Left lung (tissue), 10 donors: ENCODE results near the gene PRTFDC1. TPM values are rescaled to one million over a fixed set of nuclear protein-coding genes. Genes with fewer than 3 reads are reported as not detected.
"Not testable (repeated sequence)": the region's sequence is repeated elsewhere in the genome, so short reads cannot be mapped to it uniquely, and the experiment has no call there.

Experiments
- ATAC-seq: fragments of 200-7000 bp; cut with Tn5 transposase; one replicate; pipeline ENCODE4 v1.9.1; 2020; ENCODE audit warnings: moderate library complexity
- DNase-seq, 4 donors: peaks; one replicate each; pipeline ENCODE4 v3.0.0-alpha.2; 2013 to 2020
- H3K27ac ChIP-seq, 2 donors: fragments of 200-600 bp; sonication (generic) in 1 of 2; one replicate each; pipeline versions ENCODE4 v1.5.0 to v1.8.0; 2020 to 2021
- H3K27me3 ChIP-seq, 2 donors: fragments of 200-600 bp; sonication (generic) in 1 of 2; one replicate each; pipeline versions ENCODE4 v1.5.0 to v1.8.0; 2020 to 2021
- H3K36me3 ChIP-seq, 2 donors: fragments of 200-600 bp; sonication (generic) in 1 of 2; one replicate each; pipeline versions ENCODE4 v1.5.0 to v1.8.0; 2020 to 2021
- H3K4me1 ChIP-seq, 2 donors: fragments of 200-600 bp; one replicate each; pipeline ENCODE4 v1.8.0; 2021
- H3K4me3 ChIP-seq, 2 donors: fragments of 200-600 bp; sonication (generic) in 1 of 2; one replicate each; pipeline versions ENCODE4 v1.5.0 to v1.8.0; 2020 to 2021; ENCODE audit warnings: mild to moderate bottlenecking in 1 of 2
- H3K9me3 ChIP-seq, 2 donors: fragments of 200-600 bp; sonication (generic) in 1 of 2; one replicate each; pipeline versions ENCODE4 v1.5.0 to v1.8.0; 2020 to 2021
- intact Hi-C, 2 donors: fragments of 100-400 bp; cut with DNase I; formaldehyde crosslinking; loops; one replicate each; pipeline versions ENCODE4 v1.11.2 to v1.14.2; 2022
- polyA plus RNA-seq, 6 donors: library from polyadenylated mRNA; unstranded; fragments of 120-200 nt; gene quantifications; one replicate each; pipeline ENCODE4 v1.2.1, GENCODE V29; 2013; ENCODE audit not compliant: insufficient read length in 6 of 6
- total RNA-seq, 2 donors: library from RNA; stranded (reverse); fragmentation: NEBNext Ultra II Directional; extraction: Animal tissue kit (Norgen Biotek cat#: 25700); gene quantifications; one replicate each; pipeline ENCODE4 v1.2.1, GENCODE V29; 2021
- TF ChIP-seq, protein P1 (sequence below), 2 donors: fragments of 200-600 bp; sonication (generic) in 1 of 2; IDR thresholded peaks; one replicate each; pipeline versions ENCODE4 v1.5.0 to v1.8.0; 2021; ENCODE audit warnings: antibody characterized with exemption in 2 of 2
- donor health status: DM: no; HTN: yes; CAD: no.
- donor health status: DM: no; HTN: no; CAD: no.

PRTFDC1 gene
- total and polyA plus RNA-seq, 8 donors, result 5.2 to 69.7 (median 49.5) TPM

DNA sequence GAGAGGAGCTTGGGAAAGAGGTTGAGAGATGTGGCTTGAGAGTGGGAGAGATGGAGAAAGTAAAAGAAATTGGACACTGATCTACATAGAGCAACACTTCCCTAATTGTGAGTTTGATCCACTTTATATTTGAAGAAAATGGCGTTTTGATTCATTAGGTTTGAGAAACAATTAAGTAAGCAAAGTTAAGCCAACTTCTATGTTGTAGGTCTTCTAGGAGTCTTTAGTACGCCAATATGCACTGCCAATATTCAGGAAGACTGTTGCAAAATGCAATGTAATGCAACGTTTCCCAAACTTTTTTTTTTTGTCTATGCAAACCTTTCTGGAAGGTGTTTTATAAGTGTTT, 7.0 kb upstream of the PRTFDC1 start:
- H3K27ac ChIP-seq, result peak overlapping the region in 1 of 2 donors; percentile 76
- H3K36me3 ChIP-seq, result no peaks in the 10 kb centered on the region
- DNase-seq (peak in 1 of 4 donors; percentile 53), ATAC-seq (no peak)
- no peaks in the 10 kb centered on the region for H3K27me3 ChIP-seq
- intact Hi-C loops, result no loop called here
- H3K4me3 ChIP-seq, result no peak overlapping the region
- TF ChIP-seq, protein P1, sequence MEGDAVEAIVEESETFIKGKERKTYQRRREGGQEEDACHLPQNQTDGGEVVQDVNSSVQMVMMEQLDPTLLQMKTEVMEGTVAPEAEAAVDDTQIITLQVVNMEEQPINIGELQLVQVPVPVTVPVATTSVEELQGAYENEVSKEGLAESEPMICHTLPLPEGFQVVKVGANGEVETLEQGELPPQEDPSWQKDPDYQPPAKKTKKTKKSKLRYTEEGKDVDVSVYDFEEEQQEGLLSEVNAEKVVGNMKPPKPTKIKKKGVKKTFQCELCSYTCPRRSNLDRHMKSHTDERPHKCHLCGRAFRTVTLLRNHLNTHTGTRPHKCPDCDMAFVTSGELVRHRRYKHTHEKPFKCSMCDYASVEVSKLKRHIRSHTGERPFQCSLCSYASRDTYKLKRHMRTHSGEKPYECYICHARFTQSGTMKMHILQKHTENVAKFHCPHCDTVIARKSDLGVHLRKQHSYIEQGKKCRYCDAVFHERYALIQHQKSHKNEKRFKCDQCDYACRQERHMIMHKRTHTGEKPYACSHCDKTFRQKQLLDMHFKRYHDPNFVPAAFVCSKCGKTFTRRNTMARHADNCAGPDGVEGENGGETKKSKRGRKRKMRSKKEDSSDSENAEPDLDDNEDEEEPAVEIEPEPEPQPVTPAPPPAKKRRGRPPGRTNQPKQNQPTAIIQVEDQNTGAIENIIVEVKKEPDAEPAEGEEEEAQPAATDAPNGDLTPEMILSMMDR (IDR thresholded peaks at IDR 0.05), result no peak
- H3K4me1 ChIP-seq, result no peaks in the 10 kb centered on the region
- H3K9me3 ChIP-seq, result no peaks in the 10 kb centered on the region

DNA sequence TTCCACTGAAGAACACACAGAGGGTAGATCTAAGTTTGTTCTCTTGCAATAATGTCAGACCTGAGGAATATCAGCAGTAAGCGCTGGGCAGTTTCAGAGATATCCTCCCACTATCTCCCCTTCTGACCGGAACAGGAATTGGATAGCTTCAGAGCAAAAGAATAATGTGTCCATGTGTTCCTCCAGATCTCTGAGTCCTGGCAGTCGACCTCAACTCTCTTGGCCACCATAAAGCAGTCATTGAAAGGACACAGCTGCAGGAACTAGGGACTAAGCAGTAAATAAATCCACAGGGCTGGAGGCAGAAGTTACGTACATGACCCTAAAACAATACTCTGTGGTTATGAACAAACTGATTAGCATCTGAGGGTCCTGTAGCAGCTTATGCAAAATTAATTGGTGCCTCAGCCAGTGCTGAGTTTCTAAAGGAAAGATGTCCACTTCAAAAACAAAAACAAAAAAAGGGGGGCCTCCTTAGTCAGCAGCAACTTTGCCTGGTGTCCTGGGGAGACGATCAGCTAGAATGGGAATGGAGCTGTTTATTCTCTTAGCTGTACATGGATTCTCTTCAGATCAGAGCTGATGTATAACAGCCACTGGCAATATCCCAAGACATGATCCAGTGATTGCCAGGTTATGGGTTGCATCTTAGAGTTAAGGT, 6.4 kb upstream of the PRTFDC1 start:
- intact Hi-C loops, result no loop called here
- Histone ChIP-seq H3K27me3 (peaks cover 0 to under 1% of the 10 kb centered on the region in 2 donors), H3K9me3 (no peaks in the 10 kb centered on the region), H3K4me1 (no peaks in the 10 kb centered on the region), H3K27ac (peak overlapping the region; percentile 68 to 76), H3K36me3 (no peaks in the 10 kb centered on the region), H3K4me3 (no peak overlapping the region)
- TF ChIP-seq, protein P1 (IDR thresholded peaks at IDR 0.05), result no peak
- ATAC-seq (peak; percentile 71), DNase-seq (peak in 2 of 4 donors; percentile 91 to 93)

DNA sequence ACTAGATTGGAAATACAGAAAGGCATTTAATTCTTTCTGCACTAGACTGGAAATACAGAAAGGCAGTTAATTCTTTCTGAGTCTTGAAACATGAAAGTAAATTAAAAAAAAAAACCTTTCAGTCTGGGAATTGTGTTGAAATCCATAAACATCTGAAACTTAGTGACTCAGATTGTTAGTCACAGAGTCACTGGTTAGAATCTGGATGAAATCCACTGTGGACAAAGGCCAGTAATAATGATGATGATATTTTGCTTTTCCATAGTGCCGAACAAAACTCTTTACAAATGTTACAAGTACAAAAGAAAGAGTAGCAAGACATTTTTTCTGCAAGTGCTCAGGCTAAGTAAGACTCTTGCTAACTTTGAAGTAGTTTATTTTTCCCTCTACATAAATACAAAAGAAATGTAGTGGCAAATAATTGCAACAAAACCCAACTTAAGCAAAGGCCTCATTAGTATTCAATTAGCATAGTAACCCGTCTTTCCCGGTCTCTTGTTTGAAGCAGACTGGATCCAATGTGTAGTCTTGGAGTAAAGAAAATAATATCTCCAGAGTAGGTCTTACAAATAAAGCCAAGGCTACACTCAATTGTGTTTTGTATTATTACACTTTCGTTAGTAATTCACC, 5.8 kb upstream of the PRTFDC1 start:
- no peaks in the 10 kb centered on the region for H3K9me3 ChIP-seq
- no peaks in the 10 kb centered on the region for H3K36me3 ChIP-seq
- DNase-seq (peak in 2 of 4 donors; percentile 84), ATAC-seq (peak; percentile 67)
- H3K4me1 ChIP-seq, result no peaks in the 10 kb centered on the region
- peaks cover 0 to 6% of the 10 kb centered on the region in 2 donors for H3K27me3 ChIP-seq
- TF ChIP-seq, protein P1 (IDR thresholded peaks at IDR 0.05), result no peak
- H3K4me3 ChIP-seq, result no peak overlapping the region
- H3K27ac ChIP-seq, result peak overlapping the region; percentile 68 to 76
- intact Hi-C loops, result no loop called here

DNA sequence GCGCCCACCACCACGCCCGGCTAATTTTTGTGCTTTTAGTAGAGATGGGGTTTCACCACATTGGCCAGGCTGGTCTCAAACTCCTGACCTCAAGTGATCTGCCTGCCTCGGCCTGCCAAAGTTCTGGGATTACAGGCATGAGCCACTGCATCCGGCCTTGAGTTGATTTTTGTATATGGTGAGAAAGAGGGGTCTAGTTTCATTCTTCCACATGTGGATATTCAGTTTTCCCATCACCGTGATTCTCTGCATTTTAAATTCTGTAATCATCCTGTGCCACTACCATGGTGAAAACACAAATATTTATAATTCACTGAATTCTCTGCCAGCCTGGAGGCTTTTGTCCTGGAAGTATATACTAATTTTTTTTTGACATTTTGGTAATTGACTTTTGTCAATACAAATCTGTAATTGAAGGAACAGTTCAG, 5.2 kb upstream of the PRTFDC1 start:
- Histone ChIP-seq H3K27me3 (peaks cover 0 to 12% of the 10 kb centered on the region in 2 donors), H3K27ac (peak overlapping the region; percentile 62 to 76)
- H3K36me3 ChIP-seq, H3K4me1 ChIP-seq, H3K4me3 ChIP-seq, H3K9me3 ChIP-seq, ATAC-seq, intact Hi-C loops: not testable (repeated sequence)
- DNase-seq, result peak in 1 of 4 donors; percentile 28

DNA sequence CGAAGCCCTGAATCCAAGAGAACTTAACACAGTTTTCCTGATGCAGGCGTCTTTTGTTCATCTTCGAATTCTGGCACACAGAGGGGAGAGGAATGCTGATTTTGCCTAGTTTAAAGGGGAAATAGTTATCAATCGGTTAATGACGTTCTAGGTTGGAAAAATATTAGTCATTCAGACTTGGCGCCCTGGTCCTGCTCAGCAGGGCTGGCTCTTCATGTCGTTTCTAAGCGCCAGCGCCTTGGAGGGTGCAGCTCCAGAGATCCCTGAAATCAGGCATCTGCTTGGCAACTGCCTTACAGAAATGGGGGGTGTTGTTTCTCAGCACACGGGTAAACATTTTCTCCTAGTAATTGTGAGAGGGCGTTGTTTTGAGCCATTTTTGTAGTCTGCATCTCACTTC, 1.3 kb upstream of the PRTFDC1 start:
- Histone ChIP-seq H3K4me3 (no peak overlapping the region), H3K4me1 (peaks cover 0 to 4% of the 10 kb centered on the region in 2 donors), H3K9me3 (no peaks in the 10 kb centered on the region), H3K27me3 (peaks cover 0 to 27% of the 10 kb centered on the region in 2 donors), H3K27ac (peak overlapping the region in 1 of 2 donors; percentile 71), H3K36me3 (no peaks in the 10 kb centered on the region)
- DNase-seq, result no peak
- TF ChIP-seq, protein P1 (IDR thresholded peaks at IDR 0.05), result no peak
- intact Hi-C loops, result no loop called here
- ATAC-seq, result no peak
